SK-N-SH treated with all-trans-retinoic acid at 6 μM for 48 hours (cell line): ENCODE results near the gene OR5C1.

Source experiments
- CREB5 ChIP-seq: fragments of 250-450 bp; sonication (Bioruptor Pico); IDR thresholded peaks from 2 replicates; pipeline ENCODE4 v1.5.1; 2020; ENCODE audit warnings: low read depth, mild to moderate bottlenecking, moderate library complexity
- CSRNP3 ChIP-seq: fragments of 250-450 bp; sonication (Bioruptor Pico); IDR thresholded peaks from 2 replicates; pipeline ENCODE4 v1.5.1; 2021; ENCODE audit warnings: mild to moderate bottlenecking, moderate library complexity
- OSR1 ChIP-seq: fragments of 250-450 bp; sonication (Bioruptor Pico); IDR thresholded peaks from 2 replicates; pipeline ENCODE4 v1.8.0; 2022; ENCODE audit warnings: moderate library complexity, mild to moderate bottlenecking, inconsistent platforms
- SNAI2 ChIP-seq: fragments of 250-450 bp; sonication (Bioruptor Pico); IDR thresholded peaks from 2 replicates; pipeline ENCODE4 v1.5.0; 2020; ENCODE audit warnings: mild to moderate bottlenecking, moderate library complexity

GRCh38 chr9:122780026-122780425 is 8.7 kb upstream of the OR5C1 start:
- TF ChIP-seq CSRNP3 (CRISPR knock-in tag) (no peak), SNAI2 (CRISPR knock-in tag) (no peak), OSR1 (CRISPR knock-in tag) (no peak), CREB5 (no peak)
